Measurements from ENCODE around the gene GTF2F2.
"Not testable (repeated sequence)": the region's sequence is repeated elsewhere in the genome, so short reads cannot be mapped to it uniquely, and the experiment has no call there.

The GTF2F2 gene

DNA sequence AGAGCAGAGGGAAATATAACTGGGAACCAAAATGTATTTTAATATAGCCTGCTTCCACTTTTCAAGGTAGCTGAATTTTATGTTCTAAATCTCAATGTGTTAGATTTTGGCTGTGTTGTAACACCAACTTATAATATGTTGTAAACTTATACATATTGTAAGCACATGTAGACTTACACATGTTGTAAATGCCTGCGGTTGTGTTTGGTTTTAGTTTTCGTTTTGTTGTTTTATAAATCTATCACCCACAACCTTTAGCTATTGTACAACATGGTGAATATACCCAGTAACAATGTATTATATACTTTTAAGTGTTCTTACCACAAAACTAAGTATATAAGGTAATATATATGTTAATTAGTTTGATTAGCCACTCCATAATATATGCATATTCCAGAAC lies 65.0 kb downstream of the GTF2F2 start:
- TF ChIP-seq CTCF (IDR thresholded peaks at IDR 0.05; ENCODE audit: low read depth, low read length), result no peak
- no peak for DNase-seq (ENCODE audit: low read depth in 2 of 2)

GRCh38 chr13:45189077-45189476 lies 68.8 kb downstream of the GTF2F2 start:
- DNase-seq (ENCODE audit: low read depth in 2 of 2), result not testable (repeated sequence)

More for the DNA sequence above, 65.0 kb downstream of the GTF2F2 start:
- no peak overlapping the region for H3K4me3 ChIP-seq (replicated peaks in 1 of 2; ENCODE audit: low read depth in 2 of 2, low read length in 2 of 2)

DNA sequence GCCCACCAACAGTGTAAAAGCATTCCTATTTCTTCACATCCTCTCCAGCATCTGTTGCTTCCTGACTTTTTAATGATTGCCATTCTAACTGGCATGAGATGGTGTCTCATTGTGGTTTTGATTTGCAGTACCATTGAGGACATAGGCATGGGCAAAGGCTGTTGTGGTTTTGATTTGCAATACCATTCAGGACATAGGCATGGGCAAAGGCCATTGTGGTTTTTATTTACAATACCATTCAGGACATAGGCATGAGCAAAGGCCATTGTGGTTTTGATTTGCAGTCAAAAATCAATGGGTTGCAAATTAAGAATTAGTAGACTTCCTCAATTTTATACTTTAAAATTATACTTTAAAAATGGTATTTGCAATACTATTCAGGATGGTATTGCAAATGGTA lies 69.2 kb downstream of the GTF2F2 start:
- DNase-seq (ENCODE audit: low read depth in 2 of 2), result peak; percentile 49 to 64
- not testable (repeated sequence) for H3K4me3 ChIP-seq (replicated peaks in 1 of 2; ENCODE audit: low read depth in 2 of 2, low read length in 2 of 2)

More at GRCh38 chr13:45189077-45189476, 68.8 kb downstream of the GTF2F2 start:
- not testable (repeated sequence) for H3K4me3 ChIP-seq (replicated peaks in 1 of 2; ENCODE audit: low read depth in 2 of 2, low read length in 2 of 2)

GRCh38 chr13:45191874-45192273 lies 71.6 kb downstream of the GTF2F2 start:
- no peak for DNase-seq (ENCODE audit: low read depth in 2 of 2)
- H3K4me3 ChIP-seq (replicated peaks in 1 of 2; ENCODE audit: low read depth in 2 of 2, low read length in 2 of 2), result no peak overlapping the region
- TF ChIP-seq CTCF (IDR thresholded peaks at IDR 0.05; ENCODE audit: low read depth, low read length), result no peak

GRCh38 chr13:45194081-45194939 lies 74.0 kb downstream of the GTF2F2 start:
- peak; percentile 64 for TF ChIP-seq CTCF (IDR thresholded peaks at IDR 0.05; ENCODE audit: low read depth, low read length)
- H3K4me3 ChIP-seq (replicated peaks in 1 of 2; ENCODE audit: low read depth in 2 of 2, low read length in 2 of 2), result no peak overlapping the region
- peak; percentile 67 to 83 for DNase-seq (ENCODE audit: low read depth in 2 of 2)

GRCh38 chr13:45195421-45195820 lies 75.1 kb downstream of the GTF2F2 start:
- DNase-seq (ENCODE audit: low read depth in 2 of 2), result peak in 1 of 2 donors; percentile 10
- TF ChIP-seq CTCF (IDR thresholded peaks at IDR 0.05; ENCODE audit: low read depth, low read length), result no peak
- H3K4me3 ChIP-seq (replicated peaks in 1 of 2; ENCODE audit: low read depth in 2 of 2, low read length in 2 of 2), result no peak overlapping the region

- TF ChIP-seq CTCF (IDR thresholded peaks at IDR 0.05; ENCODE audit: low read depth, low read length), result no peak
- peak in 1 of 2 donors; percentile 47 for DNase-seq (ENCODE audit: low read depth in 2 of 2)
- H3K4me3 ChIP-seq (replicated peaks in 1 of 2; ENCODE audit: low read depth in 2 of 2, low read length in 2 of 2), result no peak overlapping the region
Observed at GRCh38 chr13:45196096-45196495, 75.8 kb downstream of the GTF2F2 start.

DNA sequence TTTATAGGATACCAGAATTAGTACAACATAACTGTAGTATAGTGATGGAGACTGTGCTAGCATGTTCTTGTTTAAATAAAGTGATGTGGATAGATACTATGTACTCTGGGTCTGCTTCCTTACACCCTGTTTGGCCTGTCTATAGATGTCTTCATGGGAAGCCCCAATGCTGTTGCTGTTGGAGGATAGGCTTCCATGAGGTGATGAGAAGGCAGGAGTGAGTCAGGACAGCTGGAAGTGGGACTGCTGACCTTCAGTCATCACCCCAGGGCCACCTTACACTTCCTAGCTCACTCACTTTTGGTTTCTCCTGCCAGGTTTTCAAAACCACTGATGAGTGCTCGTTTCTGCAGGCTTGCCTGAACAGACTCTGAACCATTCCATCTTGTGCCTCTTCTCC lies 76.3 kb downstream of the GTF2F2 start:
- peak; percentile 33 to 68 for DNase-seq (ENCODE audit: low read depth in 2 of 2)

More for the DNA sequence above, 76.3 kb downstream of the GTF2F2 start:
- no peak overlapping the region for H3K4me3 ChIP-seq (replicated peaks in 1 of 2; ENCODE audit: low read depth in 2 of 2, low read length in 2 of 2)
- no peak for TF ChIP-seq CTCF (IDR thresholded peaks at IDR 0.05; ENCODE audit: low read depth, low read length)
